SK-N-SH (cell line): Measurements from ENCODE around the gene THAP8. TPM values are rescaled to one million over a fixed set of nuclear protein-coding genes. Genes with fewer than 3 reads are reported as not detected.

Experiments
- CTCF ChIA-PET: fragments of 300-600, 350-600 bp; formaldehyde crosslinking; extraction: SDS; loops from one replicate; lab custom pipeline; 2021; lab: Yijun Ruan, JAX
- POLR2A ChIA-PET: fragments of 350-600 bp; sonication (Branson Sonifier 250); formaldehyde crosslinking; extraction: SDS; loops from one replicate; lab custom pipeline; 2020; ENCODE audit warnings: antibody characterized with exemption, inconsistent platforms; lab: Yijun Ruan, JAX
- DNase-seq: peaks from one replicate; pipeline ENCODE4 v3.0.0; 2012
- H2AFZ ChIP-seq: fragments of 200-600 bp; sonication (generic); 2 replicates; pipeline ENCODE4 v1.8.1; 2016; ENCODE audit warnings: antibody characterized with exemption, mild to moderate bottlenecking, low read depth
- H3F3A ChIP-seq: fragments of 200-600 bp; sonication (generic); replicated peaks from 2 replicates; pipeline ENCODE3; 2016; ENCODE audit warnings: antibody characterized with exemption, mild to moderate bottlenecking; ENCODE audit not compliant: insufficient read depth
- H3K27ac ChIP-seq, 2 experiments: fragments of 200-500 bp in 1 of 2; fragments of 200-600 bp in 1 of 2; sonication (Bioruptor generic) in 1 of 2; sonication (generic), shearing (Covaris generic) in 1 of 2; 2 replicates each; pipeline versions ENCODE4 v1.5.1 to v1.6.1; 2014 to 2016; ENCODE audit warnings: low read depth in 2 of 2, inconsistent platforms in 1 of 2, low read length in 1 of 2, mild to moderate bottlenecking in 1 of 2, mixed read lengths in 1 of 2
- H3K27me3 ChIP-seq: fragments of 200-600 bp; sonication (generic), shearing (Covaris generic); 2 replicates; pipeline ENCODE4 v1.6.1; 2016; ENCODE audit warnings: mixed run types; ENCODE audit not compliant: insufficient read depth
- H3K36me3 ChIP-seq, 2 experiments: fragments of 200-500 bp in 1 of 2; fragments of 200-600 bp in 1 of 2; sonication (Bioruptor generic) in 1 of 2; sonication (generic) in 1 of 2; replicated peaks in 1 of 2; 2 replicates each; pipeline versions ENCODE3 to v1.5.1; 2014 to 2016; ENCODE audit warnings: low read length in 1 of 2, mild to moderate bottlenecking in 1 of 2; ENCODE audit not compliant: insufficient read depth in 2 of 2, control insufficient read depth in 1 of 2
- H3K4me1 ChIP-seq, 2 experiments: fragments of 200-500 bp in 1 of 2; fragments of 200-600 bp in 1 of 2; sonication (Bioruptor generic) in 1 of 2; sonication (generic), shearing (Covaris generic) in 1 of 2; 2 replicates each; pipeline versions ENCODE4 v1.5.1 to v1.6.1; 2014 to 2016; ENCODE audit warnings: low read depth in 1 of 2, low read length in 1 of 2, mixed run types in 1 of 2; ENCODE audit not compliant: insufficient read depth in 2 of 2, control insufficient read depth in 1 of 2
- H3K4me2 ChIP-seq: fragments of 200-600 bp; sonication (generic), shearing (Covaris generic); 2 replicates; pipeline ENCODE4 v1.6.1; 2017; ENCODE audit warnings: mixed run types
- H3K4me3 ChIP-seq, 2 experiments: fragments of 200-500 bp in 1 of 2; fragments of 200-600 bp in 1 of 2; sonication (Bioruptor generic) in 1 of 2; sonication (generic), shearing (Covaris generic) in 1 of 2; 2 replicates each; pipeline versions ENCODE4 v1.5.1 to v1.8.1; 2014 to 2016; ENCODE audit warnings: low read depth in 2 of 2, inconsistent platforms in 1 of 2, low read length in 1 of 2, mild to moderate bottlenecking in 1 of 2, mixed read lengths in 1 of 2, moderate library complexity in 1 of 2
- H3K79me2 ChIP-seq: fragments of 200-600 bp; sonication (generic); 2 replicates; pipeline ENCODE4 v1.8.1; 2017; ENCODE audit warnings: mild to moderate bottlenecking; ENCODE audit not compliant: insufficient read depth
- H3K9ac ChIP-seq: fragments of 200-600 bp; sonication (generic); 2 replicates; pipeline ENCODE4 v1.6.1; 2017; ENCODE audit warnings: mixed run types
- H3K9me2 ChIP-seq: fragments of 200-600 bp; sonication (generic); 2 replicates; pipeline ENCODE4 v1.6.1; 2017; ENCODE audit warnings: mixed run types
- H3K9me3 ChIP-seq: fragments of 200-600 bp; sonication (generic); 2 replicates; pipeline ENCODE4 v1.6.1; 2017; ENCODE audit warnings: mixed run types, mild to moderate bottlenecking, moderate library complexity
- H4K20me1 ChIP-seq: fragments of 200-600 bp; sonication (generic); 2 replicates; pipeline ENCODE4 v1.6.1; 2017; ENCODE audit warnings: mild to moderate bottlenecking, mixed run types; ENCODE audit not compliant: insufficient read depth
- CHD2 ChIP-seq: fragments of 150-350 bp; IDR thresholded peaks from 2 replicates; pipeline ENCODE4 v1.6.1; 2018; ENCODE audit warnings: low read length; ENCODE audit not compliant: partially characterized antibody
- EP300 ChIP-seq, 2 experiments: IDR thresholded peaks; 2 replicates each; pipeline versions ENCODE4 v1.4.0 to v1.6.1; 2012; ENCODE audit warnings: borderline replicate concordance in 1 of 2, low read depth in 1 of 2, low read length in 1 of 2
- FOSL2 ChIP-seq: IDR thresholded peaks from 2 replicates; pipeline ENCODE4 v1.4.0; 2012; ENCODE audit warnings: low read depth, mild to moderate bottlenecking, moderate library complexity, borderline replicate concordance
- FOXJ3 ChIP-seq: sonication (generic); formaldehyde crosslinking; IDR thresholded peaks from 2 replicates; pipeline ENCODE4 v1.5.1; 2020; ENCODE audit warnings: mild to moderate bottlenecking, missing genetic modification reagents
- FOXM1 ChIP-seq: IDR thresholded peaks from 2 replicates; pipeline ENCODE4 v1.4.0; 2012; ENCODE audit warnings: low read depth, mild to moderate bottlenecking
- GABPA ChIP-seq: IDR thresholded peaks from 2 replicates; pipeline ENCODE4 v1.4.0; 2012; ENCODE audit warnings: low read depth, mild to moderate bottlenecking
- GATA2 ChIP-seq: sonication (generic); formaldehyde crosslinking; IDR thresholded peaks from 2 replicates; pipeline ENCODE4 v1.5.0; 2020; ENCODE audit warnings: mild to moderate bottlenecking, missing genetic modification reagents
- JUND ChIP-seq: IDR thresholded peaks from 2 replicates; pipeline ENCODE4 v1.4.0; 2012
- MEF2A ChIP-seq: IDR thresholded peaks from 2 replicates; pipeline ENCODE4 v1.4.0; 2012; ENCODE audit warnings: low read depth, borderline replicate concordance
- MXI1 ChIP-seq: IDR thresholded peaks from 2 replicates; pipeline ENCODE4 v1.6.1; 2012; ENCODE audit warnings: mild to moderate bottlenecking, low read depth, low read length, improper control_type of control experiment
- RXRA ChIP-seq: IDR thresholded peaks from 2 replicates; pipeline ENCODE4 v1.4.0; 2012; ENCODE audit warnings: low read depth, mild to moderate bottlenecking, borderline replicate concordance
- WGBS: methylation state at CpG from one replicate; pipeline ENCODE4 v1.1.6; 2017; ENCODE audit warnings: low lambda C conversion rate; 5-methylcytosine and 5-hydroxymethylcytosine counted together
- polyA plus RNA-seq, 3 experiments: library from polyadenylated mRNA; depleted of rRNA; stranded (reverse); fragments of >200 nt; gene quantifications; 2 replicates each; pipeline ENCODE4 v1.2.3, GENCODE V29; 2012
- TF ChIP-seq, protein P1 (sequence below): IDR thresholded peaks from 2 replicates; pipeline ENCODE4 v1.4.0; 2012; ENCODE audit warnings: low read depth
- TF ChIP-seq, protein P2 (sequence below): fragments of 150-350 bp; IDR thresholded peaks from 2 replicates; pipeline ENCODE4 v1.6.1; 2016; ENCODE audit warnings: mild to moderate bottlenecking, low read depth, low read length
- TF ChIP-seq, protein P3 (sequence below): fragments of 200-600 bp; sonication (generic); IDR thresholded peaks from 2 replicates; pipeline ENCODE4 v1.6.1; 2017; ENCODE audit warnings: antibody characterized with exemption, mild to moderate bottlenecking, moderate library complexity
- TF ChIP-seq, protein P4 (sequence below): IDR thresholded peaks from 2 replicates; pipeline ENCODE4 v1.6.1; 2012; ENCODE audit warnings: mild to moderate bottlenecking, low read depth, low read length, moderate library complexity

Gene THAP8
- polyA plus RNA-seq, 1 of the 3 experiments (the other 2 are of a cell fraction) = 6.3 TPM

DNA sequence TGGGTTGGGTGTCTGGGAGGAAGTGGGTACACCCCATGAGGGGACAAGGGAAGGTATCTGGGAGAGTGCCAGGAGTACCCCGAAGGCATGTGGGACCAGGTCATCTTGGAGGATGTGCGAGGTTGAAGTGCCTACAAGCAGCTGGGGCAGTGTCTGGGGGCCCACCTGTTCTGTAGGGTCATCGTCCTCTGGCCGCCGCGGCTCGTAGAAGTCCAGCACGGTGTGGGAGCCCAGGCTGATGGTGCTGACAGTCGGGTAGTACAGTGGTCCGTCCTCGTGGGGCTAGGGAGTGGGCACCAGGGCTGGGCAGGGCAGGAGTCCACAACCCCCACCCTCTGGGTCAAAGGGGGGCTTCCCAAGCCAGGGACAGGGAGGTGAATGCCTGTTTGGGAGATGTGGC lies 43.7 kb downstream of the THAP8 start:
- H3K27ac ChIP-seq = no peak overlapping the region
- H3K27me3 ChIP-seq = no peaks in the 10 kb centered on the region
- H3K4me3 ChIP-seq = no peak overlapping the region
- CTCF ChIA-PET = no interaction called here
- TF ChIP-seq, protein P1, sequence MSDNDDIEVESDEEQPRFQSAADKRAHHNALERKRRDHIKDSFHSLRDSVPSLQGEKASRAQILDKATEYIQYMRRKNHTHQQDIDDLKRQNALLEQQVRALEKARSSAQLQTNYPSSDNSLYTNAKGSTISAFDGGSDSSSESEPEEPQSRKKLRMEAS = no peak
- TF ChIP-seq FOSL2 (no peak), JUND (no peak), EP300 (IDR thresholded peaks at IDR 0.05; ENCODE audit: borderline replicate concordance in 1 of 2, low read depth in 1 of 2, low read length in 1 of 2) (no peak), RXRA (no peak), CHD2 (no peak), GATA2 (CRISPR knock-in tag) (no peak), MXI1 (no peak), FOXM1 (no peak), MEF2A (no peak), FOXJ3 (CRISPR knock-in tag) (no peak), GABPA (no peak)
- TF ChIP-seq, protein P2, sequence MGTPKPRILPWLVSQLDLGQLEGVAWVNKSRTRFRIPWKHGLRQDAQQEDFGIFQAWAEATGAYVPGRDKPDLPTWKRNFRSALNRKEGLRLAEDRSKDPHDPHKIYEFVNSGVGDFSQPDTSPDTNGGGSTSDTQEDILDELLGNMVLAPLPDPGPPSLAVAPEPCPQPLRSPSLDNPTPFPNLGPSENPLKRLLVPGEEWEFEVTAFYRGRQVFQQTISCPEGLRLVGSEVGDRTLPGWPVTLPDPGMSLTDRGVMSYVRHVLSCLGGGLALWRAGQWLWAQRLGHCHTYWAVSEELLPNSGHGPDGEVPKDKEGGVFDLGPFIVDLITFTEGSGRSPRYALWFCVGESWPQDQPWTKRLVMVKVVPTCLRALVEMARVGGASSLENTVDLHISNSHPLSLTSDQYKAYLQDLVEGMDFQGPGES = no peak
- TF ChIP-seq, protein P3, sequence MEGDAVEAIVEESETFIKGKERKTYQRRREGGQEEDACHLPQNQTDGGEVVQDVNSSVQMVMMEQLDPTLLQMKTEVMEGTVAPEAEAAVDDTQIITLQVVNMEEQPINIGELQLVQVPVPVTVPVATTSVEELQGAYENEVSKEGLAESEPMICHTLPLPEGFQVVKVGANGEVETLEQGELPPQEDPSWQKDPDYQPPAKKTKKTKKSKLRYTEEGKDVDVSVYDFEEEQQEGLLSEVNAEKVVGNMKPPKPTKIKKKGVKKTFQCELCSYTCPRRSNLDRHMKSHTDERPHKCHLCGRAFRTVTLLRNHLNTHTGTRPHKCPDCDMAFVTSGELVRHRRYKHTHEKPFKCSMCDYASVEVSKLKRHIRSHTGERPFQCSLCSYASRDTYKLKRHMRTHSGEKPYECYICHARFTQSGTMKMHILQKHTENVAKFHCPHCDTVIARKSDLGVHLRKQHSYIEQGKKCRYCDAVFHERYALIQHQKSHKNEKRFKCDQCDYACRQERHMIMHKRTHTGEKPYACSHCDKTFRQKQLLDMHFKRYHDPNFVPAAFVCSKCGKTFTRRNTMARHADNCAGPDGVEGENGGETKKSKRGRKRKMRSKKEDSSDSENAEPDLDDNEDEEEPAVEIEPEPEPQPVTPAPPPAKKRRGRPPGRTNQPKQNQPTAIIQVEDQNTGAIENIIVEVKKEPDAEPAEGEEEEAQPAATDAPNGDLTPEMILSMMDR = no peak
- TF ChIP-seq, protein P4, sequence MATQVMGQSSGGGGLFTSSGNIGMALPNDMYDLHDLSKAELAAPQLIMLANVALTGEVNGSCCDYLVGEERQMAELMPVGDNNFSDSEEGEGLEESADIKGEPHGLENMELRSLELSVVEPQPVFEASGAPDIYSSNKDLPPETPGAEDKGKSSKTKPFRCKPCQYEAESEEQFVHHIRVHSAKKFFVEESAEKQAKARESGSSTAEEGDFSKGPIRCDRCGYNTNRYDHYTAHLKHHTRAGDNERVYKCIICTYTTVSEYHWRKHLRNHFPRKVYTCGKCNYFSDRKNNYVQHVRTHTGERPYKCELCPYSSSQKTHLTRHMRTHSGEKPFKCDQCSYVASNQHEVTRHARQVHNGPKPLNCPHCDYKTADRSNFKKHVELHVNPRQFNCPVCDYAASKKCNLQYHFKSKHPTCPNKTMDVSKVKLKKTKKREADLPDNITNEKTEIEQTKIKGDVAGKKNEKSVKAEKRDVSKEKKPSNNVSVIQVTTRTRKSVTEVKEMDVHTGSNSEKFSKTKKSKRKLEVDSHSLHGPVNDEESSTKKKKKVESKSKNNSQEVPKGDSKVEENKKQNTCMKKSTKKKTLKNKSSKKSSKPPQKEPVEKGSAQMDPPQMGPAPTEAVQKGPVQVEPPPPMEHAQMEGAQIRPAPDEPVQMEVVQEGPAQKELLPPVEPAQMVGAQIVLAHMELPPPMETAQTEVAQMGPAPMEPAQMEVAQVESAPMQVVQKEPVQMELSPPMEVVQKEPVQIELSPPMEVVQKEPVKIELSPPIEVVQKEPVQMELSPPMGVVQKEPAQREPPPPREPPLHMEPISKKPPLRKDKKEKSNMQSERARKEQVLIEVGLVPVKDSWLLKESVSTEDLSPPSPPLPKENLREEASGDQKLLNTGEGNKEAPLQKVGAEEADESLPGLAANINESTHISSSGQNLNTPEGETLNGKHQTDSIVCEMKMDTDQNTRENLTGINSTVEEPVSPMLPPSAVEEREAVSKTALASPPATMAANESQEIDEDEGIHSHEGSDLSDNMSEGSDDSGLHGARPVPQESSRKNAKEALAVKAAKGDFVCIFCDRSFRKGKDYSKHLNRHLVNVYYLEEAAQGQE = no peak
- no peaks in the 10 kb centered on the region for H3F3A ChIP-seq
- H2AFZ ChIP-seq = no peak overlapping the region
- peaks cover 5 to 27% of the 10 kb centered on the region in 2 experiments; a peak in 2 of 4 replicates for H3K4me1 ChIP-seq
- WGBS = over 99% methylated on average over 11 of the region's 11 CpGs
- no peaks in the 10 kb centered on the region for H4K20me1 ChIP-seq
- POLR2A ChIA-PET = no interaction called here
- no peak for DNase-seq
- H3K9ac ChIP-seq = no peak overlapping the region
- H3K36me3 ChIP-seq = peaks cover 0 to 1% of the 10 kb centered on the region in 2 experiments
- peaks cover 8% of the 10 kb centered on the region; the same call in 1 of the 2 replicates for H3K79me2 ChIP-seq
- no peaks in the 10 kb centered on the region for H3K9me2 ChIP-seq
- H3K9me3 ChIP-seq = no peaks in the 10 kb centered on the region
- H3K4me2 ChIP-seq = no peak overlapping the region
